ENCODE measurements around the gene PDGFRB. TPM values are rescaled to one million over a fixed set of nuclear protein-coding genes. Genes with fewer than 3 reads are reported as not detected.

Gene PDGFRB
- total RNA-seq: 10.4 and 11.5 TPM in 2 replicates

GRCh38 chr5:150155258-150156026 lies at the start of gene PDGFRB:
Gene PDGFRB, minus strand, starts transcription at chr5:150155845. Its CDS starts 18,798 bp downstream, at chr5:150137047.

DNA sequence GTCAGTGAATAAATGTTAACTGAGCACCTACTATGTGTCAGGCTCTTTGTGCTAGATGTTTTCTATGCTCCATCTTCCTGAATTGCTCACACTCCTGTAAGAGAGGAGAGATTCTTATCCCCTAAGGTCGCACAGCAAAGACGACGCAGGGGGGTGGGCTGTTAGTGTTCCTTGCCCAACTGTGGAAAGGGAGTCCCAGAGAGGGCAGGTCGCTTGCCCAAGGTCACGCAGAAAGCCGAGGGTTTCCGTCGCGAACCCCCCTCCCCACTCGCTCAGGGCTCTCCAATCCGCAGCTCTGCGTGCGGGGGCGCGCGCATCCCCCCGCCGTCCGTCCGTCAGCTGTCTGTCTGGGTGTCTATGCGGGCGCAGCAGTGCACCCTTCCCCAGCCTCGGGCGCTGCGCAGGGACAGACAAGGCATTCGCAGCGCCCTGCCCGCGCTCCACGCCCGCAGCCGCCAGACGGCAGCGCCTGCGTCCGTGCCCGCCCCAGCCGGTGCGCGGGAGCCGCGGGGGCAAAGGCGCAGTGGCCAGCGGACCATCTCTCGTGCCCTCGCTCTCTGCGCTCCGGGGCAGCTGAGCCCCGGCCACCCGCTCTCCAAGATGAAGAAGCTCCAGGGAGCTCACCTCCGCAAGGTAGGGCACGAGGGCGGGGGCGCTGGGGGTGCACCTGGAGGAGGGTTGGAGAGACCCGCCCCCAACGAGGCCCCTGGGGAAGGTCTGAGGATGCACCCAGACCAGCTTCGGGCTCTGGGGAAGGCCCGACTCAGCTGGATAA lies 34.3 kb upstream of the PDGFRB start, which contains the start of gene SLC6A7:
SLC6A7 (plus strand) TSS at position 335 of the 775 bp plus-strand sequence; CDS start at position 601, 266 bp downstream.

DNA sequence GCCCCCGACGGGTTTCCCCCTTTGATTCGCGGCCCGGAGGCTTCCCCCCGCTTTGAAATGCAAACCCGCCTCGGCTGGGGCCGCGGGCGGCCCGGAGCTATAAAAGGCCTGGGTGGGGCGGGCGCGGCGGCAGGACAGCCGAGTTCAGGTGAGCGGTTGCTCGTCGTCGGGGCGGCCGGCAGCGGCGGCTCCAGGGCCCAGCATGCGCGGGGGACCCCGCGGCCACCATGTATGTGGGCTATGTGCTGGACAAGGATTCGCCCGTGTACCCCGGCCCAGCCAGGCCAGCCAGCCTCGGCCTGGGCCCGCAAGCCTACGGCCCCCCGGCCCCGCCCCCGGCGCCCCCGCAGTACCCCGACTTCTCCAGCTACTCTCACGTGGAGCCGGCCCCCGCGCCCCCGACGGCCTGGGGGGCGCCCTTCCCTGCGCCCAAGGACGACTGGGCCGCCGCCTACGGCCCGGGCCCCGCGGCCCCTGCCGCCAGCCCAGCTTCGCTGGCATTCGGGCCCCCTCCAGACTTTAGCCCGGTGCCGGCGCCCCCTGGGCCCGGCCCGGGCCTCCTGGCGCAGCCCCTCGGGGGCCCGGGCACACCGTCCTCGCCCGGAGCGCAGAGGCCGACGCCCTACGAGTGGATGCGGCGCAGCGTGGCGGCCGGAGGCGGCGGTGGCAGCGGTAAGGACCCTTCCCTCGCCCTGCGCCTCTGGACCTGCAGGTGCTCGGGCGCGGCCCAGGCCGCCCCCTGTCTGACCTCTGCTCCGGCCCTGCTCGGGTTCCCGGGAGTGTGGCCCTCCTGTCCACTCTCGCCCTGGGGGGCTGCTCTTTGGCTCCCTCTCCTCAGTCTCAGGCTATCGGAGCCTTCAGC lies 11.2 kb upstream of the PDGFRB start, which contains the start of gene CDX1:
CDX1 (plus strand) TSS at position 129 of the 862 bp plus-strand sequence; CDS start at position 228, 99 bp downstream.

GRCh38 chr5:150085950-150086715 lies 69.5 kb downstream of the PDGFRB start, which contains the start of gene CSF1R:
Gene CSF1R, minus strand, starts transcription at chr5:150086554. Its CDS starts 127 bp downstream, at chr5:150086427.

Other genes starting within 250 kb of the PDGFRB start
- 0.11 TPM in 1 of 2 replicates, not detected in the other for gene PDE6A, start 211.1 kb downstream of the PDGFRB start, total RNA-seq
- gene SLC26A2, start 195.1 kb downstream of the PDGFRB start, total RNA-seq: 21.1 and 21.6 TPM in 2 replicates
- 4.1 and 5.8 TPM in 2 replicates for gene TIGD6, start 155.2 kb downstream of the PDGFRB start, total RNA-seq
- gene HMGXB3, start 155.1 kb downstream of the PDGFRB start, total RNA-seq: 24.1 and 26.0 TPM in 2 replicates
- gene CSF1R, start 69.3 kb downstream of the PDGFRB start, total RNA-seq: not detected in 2 replicates
- under 0.01 TPM in 1 of 2 replicates, not detected in the other for gene CDX1, start 10.9 kb upstream of the PDGFRB start, total RNA-seq
- not detected in 2 replicates for gene SLC6A7, start 34.2 kb upstream of the PDGFRB start, total RNA-seq
- gene CAMK2A, start 133.9 kb upstream of the PDGFRB start, total RNA-seq: not detected in 2 replicates
- gene ARSI, start 147.1 kb upstream of the PDGFRB start, total RNA-seq: 0.54 TPM in 1 of 2 replicates, not detected in the other
- gene TCOF1, start 201.9 kb upstream of the PDGFRB start, total RNA-seq: 7.0 and 11.4 TPM in 2 replicates